CD4-positive, alpha-beta T cell treated with Interleukin-12 subunit alpha and Interleukin-12 subunit beta, for 1 hour (primary cell): ENCODE measurements around the gene TMTC2.
"Not testable (repeated sequence)": the region's sequence is repeated elsewhere in the genome, so short reads cannot be mapped to it uniquely, and the experiment has no call there.

Source experiments
- DNase-seq: peaks from one replicate; pipeline ENCODE4 v3.0.0-alpha.2; 2020

Gene TMTC2

GRCh38 chr12:82793751-82794281, 107.1 kb downstream of the TMTC2 start:
- no peak for DNase-seq

- DNase-seq = no peak
Measured at GRCh38 chr12:82797480-82797879, 110.8 kb downstream of the TMTC2 start.

DNA sequence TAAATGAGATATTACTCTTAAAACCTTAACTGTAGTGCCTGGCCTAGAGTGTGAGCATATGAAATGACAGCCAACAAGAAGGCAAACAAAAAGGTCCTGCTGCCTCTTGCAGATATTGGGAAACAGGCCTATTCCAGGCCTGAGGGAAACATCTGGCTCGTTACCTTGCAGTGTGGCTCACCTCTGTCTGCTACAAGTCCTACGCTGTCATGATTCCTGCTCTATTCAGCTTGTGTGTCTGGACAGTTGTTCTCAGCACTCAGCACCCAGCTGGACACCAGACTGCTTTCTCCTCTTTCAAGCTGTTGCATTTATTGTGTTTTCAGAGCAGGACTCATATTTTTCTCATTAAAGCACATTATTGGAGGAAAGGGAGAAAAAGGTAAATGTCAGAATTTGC, 113.5 kb downstream of the TMTC2 start:
- DNase-seq = no peak

- DNase-seq = no peak
Measured at GRCh38 chr12:82801951-82802610, 115.4 kb downstream of the TMTC2 start.

DNA sequence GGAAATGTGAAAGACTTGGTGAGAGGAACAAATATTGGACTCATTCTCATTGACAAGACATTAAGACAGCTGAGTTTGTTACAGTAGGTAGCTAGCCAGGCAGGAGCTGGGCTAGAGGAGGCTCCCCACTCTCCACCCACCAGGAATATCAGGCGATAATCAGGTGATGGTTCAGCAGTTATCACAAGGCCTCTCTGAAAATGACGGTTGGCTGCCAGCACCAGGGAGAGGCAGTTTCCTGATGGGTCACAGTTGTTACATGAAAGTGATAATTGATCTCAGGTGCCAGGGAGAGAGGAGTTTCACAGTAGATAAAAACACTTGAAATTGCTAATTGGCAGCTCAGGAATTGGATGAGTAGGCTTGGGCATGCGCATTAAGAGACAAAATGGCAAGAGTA, 116.5 kb downstream of the TMTC2 start:
- no peak for DNase-seq

- no peak for DNase-seq
Measured at GRCh38 chr12:82804601-82805000, 117.9 kb downstream of the TMTC2 start.

GRCh38 chr12:82805004-82805403, 118.3 kb downstream of the TMTC2 start:
- DNase-seq = not testable (repeated sequence)

GRCh38 chr12:82805812-82806497, 119.2 kb downstream of the TMTC2 start:
- DNase-seq = no peak

DNA sequence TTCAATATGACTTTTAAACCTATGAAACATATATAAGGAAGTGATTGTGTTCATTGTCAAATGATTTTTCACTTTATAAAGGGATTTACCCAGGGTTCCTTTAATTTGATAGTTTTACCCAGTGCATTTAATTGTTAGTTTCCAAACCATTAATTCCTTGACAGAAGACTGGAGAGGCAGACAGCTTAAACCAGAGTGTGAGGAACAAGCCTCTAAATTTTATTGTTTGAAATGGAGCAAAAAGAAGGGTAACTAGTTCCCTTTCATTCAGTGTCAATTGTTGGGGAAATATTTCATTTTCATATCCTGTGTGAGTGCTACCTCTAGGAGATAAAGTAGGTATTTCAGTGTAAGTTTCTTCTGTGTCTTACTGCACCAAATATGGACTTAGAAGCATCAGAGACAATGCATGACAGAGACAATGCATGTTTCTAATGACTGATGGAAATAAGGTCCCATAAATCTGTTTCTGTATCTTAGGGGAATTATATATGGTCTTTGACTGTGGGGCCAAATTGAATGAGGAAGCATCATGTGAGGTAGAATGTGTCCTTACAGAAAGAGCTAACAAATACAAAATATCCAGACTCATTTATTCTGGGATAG, 120.5 kb downstream of the TMTC2 start:
- no peak for DNase-seq

- no peak for DNase-seq
Measured at GRCh38 chr12:82810568-82810967, 123.9 kb downstream of the TMTC2 start.

DNA sequence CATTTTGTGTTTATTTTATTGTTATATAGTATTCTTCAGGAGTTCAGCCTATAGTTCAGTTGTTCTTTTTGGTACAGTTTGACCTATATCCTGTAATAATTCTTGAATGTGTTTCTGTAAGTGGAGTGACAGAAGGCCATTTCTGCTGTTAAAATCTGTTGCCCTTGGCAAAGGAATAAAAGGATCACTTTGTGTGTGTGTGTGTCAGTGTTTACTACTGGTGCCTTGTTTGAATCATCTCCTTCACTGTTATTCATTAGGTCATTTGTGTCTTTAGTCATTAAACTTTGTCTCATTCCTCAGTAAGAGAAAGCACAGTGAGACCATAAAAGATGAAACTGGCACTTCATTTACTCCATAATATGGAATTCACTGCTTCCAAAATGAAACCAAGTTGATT, 130.7 kb downstream of the TMTC2 start:
- DNase-seq = no peak

- DNase-seq = no peak
Measured at GRCh38 chr12:82818271-82819035, 131.7 kb downstream of the TMTC2 start.

DNA sequence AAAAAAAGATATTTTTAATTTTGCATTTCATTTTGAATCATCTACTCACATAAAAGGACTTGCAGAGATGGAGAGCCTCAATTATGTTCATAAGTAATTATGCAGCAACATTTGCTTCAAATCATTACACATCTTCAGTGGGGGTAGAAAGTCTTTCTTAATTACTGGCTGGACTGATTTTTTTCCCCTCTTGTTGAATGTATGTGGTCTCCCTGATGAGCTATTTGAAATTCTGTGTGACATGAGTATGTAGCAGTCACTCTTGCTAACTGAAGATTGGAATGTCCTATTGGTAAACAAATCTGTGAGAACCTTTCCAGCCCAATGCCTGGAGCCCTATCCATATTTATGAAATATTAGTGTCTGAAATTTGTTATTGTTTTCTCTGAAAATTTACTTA, 139.8 kb downstream of the TMTC2 start:
- DNase-seq = no peak

GRCh38 chr12:82832096-82832495, 145.4 kb downstream of the TMTC2 start:
- no peak for DNase-seq

DNA sequence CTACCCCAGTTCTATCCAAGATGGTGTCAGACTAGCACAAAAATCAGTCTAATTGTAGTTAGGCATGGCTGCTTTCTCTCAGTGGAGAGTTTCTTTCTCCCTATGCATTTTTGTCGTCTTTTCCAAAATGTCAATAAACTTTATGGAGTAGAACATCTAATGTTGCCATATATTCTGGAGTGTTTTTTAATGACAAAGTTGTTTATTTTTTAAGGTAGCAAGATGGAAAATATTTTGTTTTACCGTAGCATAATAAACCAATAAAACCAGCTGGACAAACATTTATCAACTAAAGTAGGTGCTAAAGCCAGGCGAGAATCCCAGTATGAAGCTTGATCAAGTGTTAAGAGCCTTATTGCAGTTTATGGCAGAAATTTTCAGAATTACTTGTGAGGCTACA, 146.3 kb downstream of the TMTC2 start:
- no peak for DNase-seq

DNA sequence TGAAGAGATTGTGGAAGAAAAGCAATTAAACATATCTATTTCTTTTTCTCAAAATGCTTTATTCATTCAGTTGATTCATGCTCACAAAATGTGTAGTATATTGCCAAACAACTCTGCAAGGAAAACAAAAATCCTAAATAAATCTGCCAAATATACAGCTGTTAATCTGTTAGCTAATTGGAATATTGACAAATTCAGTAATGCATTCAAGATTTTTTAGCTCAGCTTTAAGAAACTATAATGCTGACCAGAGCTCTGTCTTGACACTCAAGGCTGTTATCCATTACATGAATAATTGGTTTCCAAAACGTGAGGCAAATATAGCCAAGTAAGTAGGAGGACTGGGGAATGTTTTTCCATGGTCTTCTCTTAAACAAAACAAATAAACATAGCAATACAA, 146.8 kb downstream of the TMTC2 start:
- DNase-seq = no peak

GRCh38 chr12:82835217-82835616, 148.5 kb downstream of the TMTC2 start:
- no peak for DNase-seq

DNA sequence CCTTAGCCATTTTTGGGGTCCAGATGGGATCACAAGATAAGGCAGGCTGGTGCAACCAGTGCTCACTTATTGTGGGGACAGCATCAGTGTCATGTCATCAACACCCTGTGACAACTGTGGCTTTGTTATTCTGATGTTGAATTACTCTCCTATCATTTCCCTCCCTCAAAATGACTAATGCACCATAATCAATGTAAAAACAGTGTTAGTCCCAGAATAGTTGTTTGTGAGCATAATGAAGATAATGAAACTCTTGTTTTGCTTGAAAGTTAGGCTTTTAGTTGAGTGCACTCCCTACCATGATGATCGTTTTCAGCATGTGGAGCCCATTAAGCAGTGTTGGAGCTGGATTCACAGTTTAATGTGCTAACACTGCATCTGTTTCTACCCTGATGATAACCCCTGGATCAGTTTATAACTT, 151.4 kb downstream of the TMTC2 start:
- no peak for DNase-seq

- DNase-seq = no peak
Measured at GRCh38 chr12:82838827-82839226, 152.1 kb downstream of the TMTC2 start.

- no peak for DNase-seq
Measured at GRCh38 chr12:82839796-82840195, 153.1 kb downstream of the TMTC2 start.

DNA sequence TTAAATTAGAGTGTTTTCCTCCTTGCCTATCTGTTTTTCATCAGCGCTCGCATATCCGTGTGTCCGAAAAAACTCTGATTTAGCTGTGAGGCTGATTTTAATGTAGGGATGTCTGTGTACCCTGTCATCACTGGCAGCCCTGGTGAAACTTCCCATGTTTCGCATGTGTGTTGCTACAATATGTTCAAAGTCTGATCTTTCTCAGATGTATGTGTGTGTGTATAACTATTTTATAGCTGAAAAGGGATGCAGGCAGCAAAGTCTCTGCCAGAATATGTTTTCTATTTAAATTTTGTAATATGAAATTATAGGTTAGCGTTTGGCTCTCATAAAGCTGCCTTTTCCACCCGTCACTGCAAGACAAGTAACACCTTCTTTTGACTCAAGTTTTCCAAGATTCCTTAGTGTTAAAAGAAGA, 154.8 kb downstream of the TMTC2 start:
- DNase-seq = no peak

DNA sequence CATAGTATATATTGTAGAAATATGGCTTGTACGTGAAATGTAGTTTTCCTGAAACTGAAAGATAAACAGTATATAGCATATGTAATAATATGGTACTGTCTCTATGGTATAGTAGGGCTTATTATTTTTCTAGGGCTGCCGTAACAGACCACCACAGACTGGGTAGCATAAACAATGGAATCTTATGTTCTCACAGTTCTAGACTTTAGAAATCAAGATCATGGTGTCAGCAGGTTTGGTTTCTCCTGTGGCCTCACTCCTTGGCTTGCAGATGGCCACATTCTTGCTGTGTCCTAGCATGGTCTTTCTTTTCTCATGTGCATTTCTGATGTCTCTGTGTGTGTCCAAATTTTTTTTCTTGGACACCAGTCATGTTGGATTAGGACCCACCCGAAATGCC, 155.8 kb downstream of the TMTC2 start:
- DNase-seq = no peak

GRCh38 chr12:82845076-82845475, 158.4 kb downstream of the TMTC2 start:
- DNase-seq = not testable (repeated sequence)
